ENCODE results near the gene SPAG6. TPM values are rescaled to one million over a fixed set of nuclear protein-coding genes. Genes with fewer than 3 reads are reported as not detected.

The SPAG6 gene
- total and polyA plus RNA-seq, 9 of the 15 experiments (the other 6 are each of a cell fraction or from before 2014, with no cell fraction given): 3.5 to 23.1 (median 11.8) TPM

GRCh38 chr10:22321156-22321923 is 24.0 kb upstream of the SPAG6 start (continued):
- TF ChIP-seq ZNF41 (CRISPR knock-in tag; conservative IDR thresholded peaks at IDR 0.05) (no peak), FOXK2 (conservative IDR thresholded peaks at IDR 0.05 in 1 of 2, IDR thresholded peaks at IDR 0.05 in 1 of 2; ENCODE audit: low read depth in 2 of 2) (no peak), CLOCK (CRISPR knock-in tag; IDR thresholded peaks at IDR 0.05; ENCODE audit: borderline replicate concordance) (no peak), MNT (conservative IDR thresholded peaks at IDR 0.05) (peak; percentile 21 to 67; a peak in 1 of 4 replicates), ZSCAN29 (IDR thresholded peaks at IDR 0.05) (no peak), ZBTB26 (CRISPR knock-in tag; IDR thresholded peaks at IDR 0.05) (no peak), ZBTB34 (CRISPR knock-in tag; IDR thresholded peaks at IDR 0.05) (no peak), CBFA2T3 (IDR thresholded peaks at IDR 0.05) (0 out of 2 replicates have a peak, but pooled peaks have one; percentile 7), PREB (CRISPR knock-in tag; IDR thresholded peaks at IDR 0.05) (no peak), TEAD4 (IDR thresholded peaks at IDR 0.05; ENCODE audit: low read length) (peak; percentile 44), TEAD4 (CRISPR knock-in tag; IDR thresholded peaks at IDR 0.05; ENCODE audit: borderline replicate concordance) (no peak), ZNF764 (CRISPR knock-in tag; IDR thresholded peaks at IDR 0.05; ENCODE audit: low read depth) (no peak), DEAF1 (CRISPR knock-in tag; IDR thresholded peaks at IDR 0.05) (peak; percentile 33; the same call in 1 of the 2 replicates), ZFP36 (IDR thresholded peaks at IDR 0.05; ENCODE audit: low read depth, low read length, partially characterized antibody) (peak; percentile 70), ZNF197 (CRISPR knock-in tag; IDR thresholded peaks at IDR 0.05; ENCODE audit: low read depth) (peak; percentile 17; the same call in 1 of the 2 replicates), MBD2 (IDR thresholded peaks at IDR 0.05; ENCODE audit: borderline replicate concordance, low read depth) (peak; percentile 52; the same call in 1 of the 2 replicates), ZNF780A (CRISPR knock-in tag; IDR thresholded peaks at IDR 0.05) (no peak)
